Trophoblast cell (in vitro differentiated cells and primary cell): Measurements from ENCODE around the gene VCPKMT.
A peak's percentile ranks its signal among the peaks of the same experiment; 100 is the strongest.

Source experiments
- DNase-seq, 2 donors: peaks; one replicate each; pipeline ENCODE4 v3.0.0-alpha.2; 2016
- H2AFZ ChIP-seq: 2 replicates; pipeline ENCODE4 v1.6.1; 2013; ENCODE audit warnings: low read length, moderate library complexity, mild to moderate bottlenecking; ENCODE audit not compliant: insufficient read depth, poor library complexity
- H2AK5ac ChIP-seq: 2 replicates; pipeline ENCODE4 v1.6.1; 2013; ENCODE audit warnings: mild to moderate bottlenecking, low read length
- H2BK120ac ChIP-seq: 2 replicates; pipeline ENCODE4 v1.6.1; 2013; ENCODE audit warnings: low read length, mild to moderate bottlenecking, moderate library complexity; ENCODE audit not compliant: insufficient read depth, poor library complexity
- H2BK12ac ChIP-seq: 2 replicates; pipeline ENCODE4 v1.6.1; 2013; ENCODE audit warnings: mild to moderate bottlenecking, low read length, moderate library complexity
- H2BK5ac ChIP-seq: 2 replicates; pipeline ENCODE4 v1.6.1; 2013; ENCODE audit warnings: low read length, low read depth, moderate library complexity, mild to moderate bottlenecking; ENCODE audit not compliant: poor library complexity
- H3K14ac ChIP-seq: 2 replicates; pipeline ENCODE4 v1.6.1; 2013; ENCODE audit warnings: mild to moderate bottlenecking, low read length
- H3K18ac ChIP-seq: 2 replicates; pipeline ENCODE4 v1.6.1; 2013; ENCODE audit warnings: mild to moderate bottlenecking, low read length
- H3K23ac ChIP-seq: 2 replicates; pipeline ENCODE4 v1.6.1; 2013; ENCODE audit warnings: low read length
- H3K27ac ChIP-seq: 2 replicates; pipeline ENCODE4 v1.5.1; 2013; ENCODE audit warnings: low read depth, mild to moderate bottlenecking, inconsistent platforms, low read length, moderate library complexity
- H3K27me3 ChIP-seq: 2 replicates; pipeline ENCODE4 v1.6.1; 2013; ENCODE audit warnings: inconsistent platforms, mild to moderate bottlenecking, low read length, moderate library complexity; ENCODE audit not compliant: insufficient read depth
- H3K36me3 ChIP-seq, 2 experiments: 1 replicate in 1 of 2; 2 replicates in 1 of 2; pipeline ENCODE4 v1.6.1; 2013; ENCODE audit warnings: low read length in 2 of 2, mild to moderate bottlenecking in 2 of 2, moderate library complexity in 1 of 2; ENCODE audit not compliant: insufficient read depth in 2 of 2, control insufficient read depth in 1 of 2
- H3K4ac ChIP-seq: 2 replicates; pipeline ENCODE4 v1.6.1; 2013; ENCODE audit warnings: low read depth, mild to moderate bottlenecking, low read length, moderate library complexity
- H3K4me1 ChIP-seq, 2 experiments: 1 replicate in 1 of 2; 2 replicates in 1 of 2; pipeline ENCODE4 v1.6.1; 2013; ENCODE audit warnings: low read length in 2 of 2, mild to moderate bottlenecking in 2 of 2, moderate library complexity in 1 of 2; ENCODE audit not compliant: insufficient read depth in 2 of 2, control insufficient read depth in 1 of 2
- H3K4me2 ChIP-seq: 2 replicates; pipeline ENCODE4 v1.6.1; 2013; ENCODE audit warnings: inconsistent platforms, mild to moderate bottlenecking, low read length, moderate library complexity
- H3K4me3 ChIP-seq: 2 replicates; pipeline ENCODE4 v1.5.1; 2013; ENCODE audit warnings: mild to moderate bottlenecking, low read depth, low read length, inconsistent platforms
- H3K79me1 ChIP-seq: one replicate; pipeline ENCODE4 v1.6.1; 2013; ENCODE audit warnings: low read length
- H3K79me2 ChIP-seq: 2 replicates; pipeline ENCODE4 v1.6.1; 2013; ENCODE audit warnings: low read length, mild to moderate bottlenecking; ENCODE audit not compliant: control insufficient read depth, insufficient read depth, poor library complexity
- H3K9ac ChIP-seq: 2 replicates; pipeline ENCODE4 v1.6.1; 2013; ENCODE audit warnings: mild to moderate bottlenecking, low read length
- H3K9me3 ChIP-seq: 2 replicates; pipeline ENCODE4 v1.6.1; 2013; ENCODE audit warnings: low read depth, mild to moderate bottlenecking, control low read depth, inconsistent platforms, low read length; ENCODE audit not compliant: insufficient read depth
- H4K12ac ChIP-seq: 2 replicates; pipeline ENCODE4 v1.6.1; 2013; ENCODE audit warnings: low read depth, mild to moderate bottlenecking, low read length, moderate library complexity
- H4K8ac ChIP-seq: 2 replicates; pipeline ENCODE4 v1.6.1; 2013; ENCODE audit warnings: low read depth, mild to moderate bottlenecking, low read length, moderate library complexity
- H4K91ac ChIP-seq: one replicate; pipeline ENCODE4 v1.6.1; 2013; ENCODE audit warnings: low read depth, mild to moderate bottlenecking, low read length, moderate library complexity
- WGBS: extraction: QIAGEN DNeasy Blood & Tissue Kit; methylation state at CpG from one replicate; pipeline ENCODE4 v1.1.7; 2013; ENCODE audit warnings: missing lambda C conversion rate; ENCODE audit not compliant: insufficient read length, insufficient coverage; ENCODE audit errors: extremely low coverage; 5-methylcytosine and 5-hydroxymethylcytosine counted together

The VCPKMT gene

GRCh38 chr14:50094056-50094755 is 22.2 kb downstream of the VCPKMT start:
- H4K12ac ChIP-seq: no peak overlapping the region
- H3K4me1 ChIP-seq: peaks cover 0 to 5% of the 10 kb centered on the region in 2 experiments
- H3K79me1 ChIP-seq: peaks cover 2% of the 10 kb centered on the region
- no peak overlapping the region for H3K23ac ChIP-seq
- no peak overlapping the region for H3K4ac ChIP-seq
- no CpG with 5 or more reads among the region's 11 CpGs for WGBS
- no peak overlapping the region for H4K8ac ChIP-seq
- no peak overlapping the region for H3K4me2 ChIP-seq
- H2AFZ ChIP-seq: no peak overlapping the region
- H3K27ac ChIP-seq: no peak overlapping the region
- DNase-seq: no peak
- H3K9ac ChIP-seq: no peak overlapping the region
- H2BK5ac ChIP-seq: peak overlapping the region; percentile 27
- no peak overlapping the region for H4K91ac ChIP-seq
- no peak overlapping the region for H3K18ac ChIP-seq
- H3K36me3 ChIP-seq: no peaks in the 10 kb centered on the region
- no peaks in the 10 kb centered on the region for H3K9me3 ChIP-seq
- H2BK120ac ChIP-seq: no peak overlapping the region
- H3K79me2 ChIP-seq: no peaks in the 10 kb centered on the region
- no peaks in the 10 kb centered on the region for H3K27me3 ChIP-seq
- H3K14ac ChIP-seq: no peak overlapping the region
- H2AK5ac ChIP-seq: no peak overlapping the region
- H3K4me3 ChIP-seq: no peak overlapping the region
- H2BK12ac ChIP-seq: no peak overlapping the region

- Histone ChIP-seq H3K36me3 (peaks cover 0 to 2% of the 10 kb centered on the region in 2 experiments), H3K9me3 (no peaks in the 10 kb centered on the region), H3K14ac (no peak overlapping the region), H3K79me2 (no peaks in the 10 kb centered on the region), H2BK5ac (no peak overlapping the region), H3K9ac (no peak overlapping the region), H3K79me1 (peaks cover 2% of the 10 kb centered on the region), H3K4ac (no peak overlapping the region), H3K4me3 (no peak overlapping the region), H3K4me1 (peaks cover 0 to 7% of the 10 kb centered on the region in 2 experiments), H2BK120ac (no peak overlapping the region), H3K27ac (no peak overlapping the region), H2AK5ac (no peak overlapping the region), H3K27me3 (no peaks in the 10 kb centered on the region), H4K8ac (no peak overlapping the region), H4K91ac (no peak overlapping the region), H3K18ac (no peak overlapping the region), H2AFZ (no peak overlapping the region), H3K23ac (no peak overlapping the region), H3K4me2 (no peak overlapping the region), H2BK12ac (no peak overlapping the region), H4K12ac (no peak overlapping the region)
- WGBS: no CpG with 5 or more reads among the region's 2 CpGs
- DNase-seq: no peak
Measured at GRCh38 chr14:50093496-50093895, 22.9 kb downstream of the VCPKMT start.

- Histone ChIP-seq H3K4me3 (no peak overlapping the region), H3K4ac (no peak overlapping the region), H3K23ac (no peak overlapping the region), H3K27ac (no peak overlapping the region), H4K91ac (no peak overlapping the region), H3K79me2 (no peaks in the 10 kb centered on the region), H3K18ac (no peak overlapping the region), H4K8ac (no peak overlapping the region), H3K9ac (no peak overlapping the region), H4K12ac (no peak overlapping the region), H3K27me3 (no peaks in the 10 kb centered on the region), H2BK12ac (no peak overlapping the region), H2AK5ac (no peak overlapping the region), H2AFZ (no peak overlapping the region), H2BK120ac (no peak overlapping the region), H3K14ac (no peak overlapping the region), H3K4me1 (peaks cover 0 to 8% of the 10 kb centered on the region in 2 experiments), H3K9me3 (no peaks in the 10 kb centered on the region), H3K4me2 (no peak overlapping the region), H3K36me3 (peaks cover 0 to 2% of the 10 kb centered on the region in 2 experiments), H3K79me1 (peaks cover 2% of the 10 kb centered on the region), H2BK5ac (no peak overlapping the region)
- DNase-seq: peak; percentile 58 to 80
- WGBS: no CpG with 5 or more reads among the region's 6 CpGs
Measured at GRCh38 chr14:50092006-50092555, 24.3 kb downstream of the VCPKMT start.

GRCh38 chr14:50091240-50091913 is 25.0 kb downstream of the VCPKMT start:
- H4K12ac ChIP-seq: no peak overlapping the region
- no peak overlapping the region for H3K4me3 ChIP-seq
- H3K14ac ChIP-seq: no peak overlapping the region
- no peaks in the 10 kb centered on the region for H3K79me1 ChIP-seq
- no peak overlapping the region for H3K27ac ChIP-seq
- H3K9me3 ChIP-seq: no peaks in the 10 kb centered on the region
- no CpG with 5 or more reads among the region's 7 CpGs for WGBS
- H2AFZ ChIP-seq: no peak overlapping the region
- peak overlapping the region; percentile 49 for H2AK5ac ChIP-seq
- no peak for DNase-seq
- no peak overlapping the region for H3K4ac ChIP-seq
- no peak overlapping the region for H3K18ac ChIP-seq
- no peak overlapping the region for H3K4me2 ChIP-seq
- no peaks in the 10 kb centered on the region for H3K27me3 ChIP-seq
- H4K8ac ChIP-seq: no peak overlapping the region
- no peak overlapping the region for H2BK5ac ChIP-seq
- H3K23ac ChIP-seq: no peak overlapping the region
- peaks cover 0 to 2% of the 10 kb centered on the region in 2 experiments for H3K36me3 ChIP-seq
- peaks cover 0 to 8% of the 10 kb centered on the region in 2 experiments for H3K4me1 ChIP-seq
- H4K91ac ChIP-seq: no peak overlapping the region
- no peak overlapping the region for H2BK120ac ChIP-seq
- peak overlapping the region; percentile 18 for H2BK12ac ChIP-seq
- H3K79me2 ChIP-seq: no peaks in the 10 kb centered on the region
- H3K9ac ChIP-seq: no peak overlapping the region
